Ramos (cell line): Measurements from ENCODE around the gene NRGN.

ENCODE experiments used
- in situ Hi-C: fragments of 300-500 bp; cut with MboI; formaldehyde crosslinking; loops from one replicate; pipeline ENCODE4 v1.14.3; 2022; ENCODE audit warnings: low sequenced_read_pairs; ENCODE audit not compliant: unreplicated experiment

The NRGN gene

GRCh38 chr11:124776865-124777645, 37.3 kb downstream of the NRGN start:
- in situ Hi-C loops = no loop called here

DNA sequence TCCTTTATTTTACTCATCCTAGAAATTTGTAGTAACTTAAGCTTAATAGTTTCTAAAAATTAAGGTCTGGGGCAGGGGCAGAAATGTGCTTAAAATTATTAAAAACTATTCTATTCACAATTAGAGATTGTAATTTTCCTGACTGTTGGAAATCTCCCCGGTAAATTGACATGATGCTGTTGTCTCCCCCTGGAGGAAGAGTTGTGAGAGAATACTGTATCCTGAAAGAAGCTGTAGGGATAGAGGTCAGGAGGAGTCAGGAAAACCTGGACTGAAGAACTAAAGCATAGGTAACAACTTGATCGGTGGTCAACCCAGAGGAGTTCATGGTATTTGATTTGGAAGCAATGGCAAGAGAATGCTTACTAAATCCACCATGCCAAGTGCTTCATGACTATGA, 38.5 kb downstream of the NRGN start:
- in situ Hi-C loops = no loop called here

DNA sequence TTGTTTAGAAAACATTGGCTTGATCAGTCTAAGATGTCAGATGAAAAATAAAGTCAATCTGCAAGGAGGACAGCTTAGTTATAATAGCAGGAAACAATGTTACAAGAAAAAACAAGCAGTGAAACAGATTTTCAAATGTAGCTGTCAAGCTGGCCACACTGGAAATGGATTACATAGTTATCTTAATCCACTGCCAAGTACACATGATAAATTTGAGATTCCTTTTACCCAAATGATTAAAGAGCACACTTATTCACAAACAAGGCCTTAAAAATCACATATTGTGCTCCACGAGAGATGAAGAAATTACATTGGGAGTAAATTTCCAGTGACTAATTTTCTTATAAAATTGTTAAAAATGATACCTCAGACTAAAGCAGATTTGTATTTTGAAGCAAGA, 39.8 kb downstream of the NRGN start:
- in situ Hi-C loops = no loop called here

DNA sequence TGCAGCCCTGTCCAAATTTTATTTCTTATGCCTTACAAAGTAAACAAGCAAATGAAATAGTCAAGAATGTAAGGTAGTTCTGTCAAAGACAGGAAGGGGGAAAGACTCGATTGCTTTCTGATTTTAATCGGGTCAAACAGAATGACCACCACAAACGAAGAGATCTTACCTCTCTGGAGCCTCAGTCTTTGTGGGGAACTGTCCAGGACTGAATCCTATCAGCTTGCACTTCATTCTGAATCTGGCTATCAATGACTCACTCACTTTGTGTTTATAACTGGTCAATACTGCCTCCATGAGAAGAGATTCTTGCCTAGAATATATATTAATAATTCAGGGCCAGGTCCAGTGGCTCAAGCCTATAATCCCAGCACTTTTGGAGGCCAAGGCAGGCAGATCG, 43.3 kb downstream of the NRGN start:
- in situ Hi-C loops = no loop called here

DNA sequence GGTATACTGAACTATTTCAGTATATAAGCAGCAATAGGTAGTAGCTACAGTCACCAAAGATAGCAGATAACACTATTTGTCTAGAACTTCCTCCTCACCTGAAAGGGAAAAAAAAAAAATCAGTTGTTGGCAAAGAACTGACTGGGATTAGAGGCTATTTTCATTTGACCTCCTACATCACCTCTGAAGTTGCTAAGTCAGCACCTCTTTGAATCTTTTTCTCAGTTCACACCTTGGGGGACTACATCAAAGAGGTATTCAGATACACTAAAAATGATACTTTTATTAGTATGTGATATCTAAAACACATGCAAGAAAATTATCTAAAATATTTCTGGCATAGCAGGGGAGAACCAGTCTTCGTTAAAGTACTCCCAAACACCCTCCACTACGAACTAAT, 44.3 kb downstream of the NRGN start:
- in situ Hi-C loops = no loop called here

- in situ Hi-C loops = no loop called here
Observed at GRCh38 chr11:124788521-124788920, 48.8 kb downstream of the NRGN start.

DNA sequence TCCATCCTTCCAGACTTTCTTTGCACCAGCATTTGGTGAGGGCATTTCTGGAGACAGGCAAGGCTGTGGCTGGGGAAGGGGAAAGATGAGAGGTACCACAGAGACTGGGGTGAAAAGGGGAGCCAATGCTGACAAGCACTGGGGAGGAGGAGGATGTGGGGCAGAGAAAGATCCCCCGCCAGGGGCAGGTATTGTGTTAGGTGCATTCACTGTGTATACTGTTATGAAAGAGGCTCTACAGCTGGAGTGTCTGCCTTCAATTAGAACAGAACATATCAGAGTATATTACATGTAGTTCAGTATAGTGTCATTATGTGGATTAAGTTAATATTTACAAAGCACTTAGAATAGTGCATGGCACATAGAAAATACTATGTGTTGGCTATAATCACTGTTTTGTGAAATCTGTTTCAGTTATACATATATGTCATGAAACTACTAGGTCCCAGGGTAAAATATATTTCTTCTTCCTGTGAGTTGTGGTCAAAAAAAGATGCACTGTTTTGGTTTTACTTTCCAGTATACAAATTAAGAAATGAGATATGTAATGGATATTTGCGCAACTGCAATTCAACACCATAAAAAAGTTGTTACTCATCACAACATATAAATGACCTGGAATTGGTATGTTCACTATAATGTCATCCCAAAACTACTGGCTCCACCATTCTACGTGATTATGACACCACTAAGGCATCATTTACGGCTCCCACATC, 52.0 kb downstream of the NRGN start:
- in situ Hi-C loops = no loop called here

DNA sequence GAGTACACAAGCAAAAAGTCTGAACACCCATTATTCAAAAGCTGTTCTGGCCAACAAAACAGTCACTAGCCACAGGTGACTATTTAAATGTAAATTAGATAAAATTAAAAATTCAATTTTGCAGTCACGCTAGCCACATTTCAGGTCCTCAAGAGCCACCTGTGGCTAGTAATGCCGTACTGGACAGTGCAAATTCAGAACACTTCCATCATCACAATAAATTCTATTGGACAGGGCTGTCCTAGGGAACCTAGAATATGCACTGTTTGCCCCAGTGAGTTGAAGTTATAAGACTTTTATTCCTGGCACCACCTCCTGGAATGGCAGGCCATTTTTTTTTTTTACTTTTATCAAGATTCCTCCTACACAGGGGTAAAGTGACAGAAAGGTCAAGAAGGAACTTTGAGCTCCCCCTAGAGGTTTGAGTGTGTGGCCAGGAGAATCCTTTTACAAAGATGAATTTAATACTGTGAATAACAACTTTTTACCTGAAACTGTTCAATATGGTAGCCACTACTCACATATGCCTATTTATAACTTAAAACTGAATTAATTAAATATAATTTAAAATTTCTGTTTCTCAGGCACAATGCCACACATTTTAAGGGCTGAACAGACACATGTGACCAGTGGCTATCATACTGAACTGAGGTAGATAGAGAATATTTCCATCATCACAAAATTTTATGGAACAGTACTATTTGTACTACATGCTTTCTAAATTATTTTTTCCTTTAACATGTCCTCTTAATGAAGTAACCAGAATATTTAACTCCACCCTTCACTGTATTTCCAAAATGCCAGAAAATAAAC, 53.9 kb downstream of the NRGN start:
- in situ Hi-C loops = no loop called here

DNA sequence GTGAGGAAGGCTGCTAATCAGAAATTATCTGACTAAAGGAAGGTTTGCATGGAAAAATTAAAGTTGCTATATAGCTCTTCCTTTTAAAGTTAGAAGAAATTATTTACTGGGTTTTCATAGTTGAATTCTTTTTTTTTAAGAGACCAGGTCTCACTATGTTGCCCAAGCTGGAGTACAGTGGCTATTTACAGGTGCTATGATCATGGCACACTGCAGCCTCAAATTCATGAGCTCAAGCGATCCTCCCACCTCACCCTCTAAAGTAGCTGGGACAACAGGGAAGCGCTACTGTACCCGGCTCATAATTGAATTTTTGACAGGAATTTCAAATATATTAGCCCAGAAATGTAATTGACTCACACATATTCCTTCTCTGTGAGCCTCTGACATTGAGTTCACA, 56.6 kb downstream of the NRGN start:
- in situ Hi-C loops = no loop called here
